ENCODE results near the gene SATB2. TPM values are rescaled to one million over a fixed set of nuclear protein-coding genes. Genes with fewer than 3 reads are reported as not detected.

SATB2 gene
- total RNA-seq, 2 donors from 2014 or later: 0.65 to 0.82 TPM

- no peaks in the 10 kb centered on the region for H3K9me3 Mint-ChIP-seq
- ATAC-seq (replicated peaks in 1 of 2): peak; percentile 68 to 69
- peak; percentile 82 to 84 for DNase-seq
- H3K27ac Mint-ChIP-seq: no peak overlapping the region
- H3K4me1 Mint-ChIP-seq (ENCODE audit: low read depth): peaks cover 28% of the 10 kb centered on the region
- peaks cover 71% of the 10 kb centered on the region for H3K27me3 Mint-ChIP-seq (ENCODE audit: low read depth)
- peaks cover 4% of the 10 kb centered on the region in 2 donors for H3K36me3 Mint-ChIP-seq (ENCODE audit: insufficient read depth in 2 of 2)
- H3K4me3 Mint-ChIP-seq: peak overlapping the region; percentile 73 to 79
Measured at GRCh38 chr2:199462956-199463692, 5.4 kb upstream of the SATB2 start.

GRCh38 chr2:199462347-199462955, 4.7 kb upstream of the SATB2 start:
- DNase-seq (peak in 1 of 2 donors; percentile 1), ATAC-seq (replicated peaks in 1 of 2) (no peak)
- Mint-ChIP-seq H3K9me3 (no peaks in the 10 kb centered on the region), H3K36me3 (ENCODE audit: insufficient read depth in 2 of 2) (peaks cover 4 to 5% of the 10 kb centered on the region in 2 donors), H3K4me3 (peak overlapping the region; percentile 73 to 76), H3K27ac (no peak overlapping the region), H3K27me3 (ENCODE audit: low read depth) (peaks cover 66% of the 10 kb centered on the region), H3K4me1 (ENCODE audit: low read depth) (peaks cover 32% of the 10 kb centered on the region)

GRCh38 chr2:199461711-199462346, 4.1 kb upstream of the SATB2 start:
- H3K9me3 Mint-ChIP-seq: no peaks in the 10 kb centered on the region

GRCh38 chr2:199460846-199461710, 3.3 kb upstream of the SATB2 start:
- ATAC-seq (replicated peaks in 1 of 2) (no peak), DNase-seq (no peak)
- Mint-ChIP-seq H3K36me3 (ENCODE audit: insufficient read depth in 2 of 2) (peaks cover 4 to 5% of the 10 kb centered on the region in 2 donors), H3K4me1 (ENCODE audit: low read depth) (peaks cover 44% of the 10 kb centered on the region), H3K27me3 (ENCODE audit: low read depth) (peaks cover 64% of the 10 kb centered on the region), H3K9me3 (no peaks in the 10 kb centered on the region), H3K27ac (no peak overlapping the region), H3K4me3 (peak overlapping the region in 1 of 2 donors; percentile 31)

More at GRCh38 chr2:199461711-199462346, 4.1 kb upstream of the SATB2 start:
- ATAC-seq (replicated peaks in 1 of 2) (no peak), DNase-seq (no peak)
- Mint-ChIP-seq H3K27ac (no peak overlapping the region), H3K4me1 (ENCODE audit: low read depth) (peaks cover 38% of the 10 kb centered on the region), H3K27me3 (ENCODE audit: low read depth) (peaks cover 65% of the 10 kb centered on the region), H3K4me3 (peak overlapping the region in 1 of 2 donors; percentile 49), H3K36me3 (ENCODE audit: insufficient read depth in 2 of 2) (peaks cover 4 to 5% of the 10 kb centered on the region in 2 donors)

- no peaks in the 10 kb centered on the region for H3K9me3 Mint-ChIP-seq
- ATAC-seq (replicated peaks in 1 of 2) (no peak), DNase-seq (no peak)
- peaks cover 48% of the 10 kb centered on the region for H3K4me1 Mint-ChIP-seq (ENCODE audit: low read depth)
- peaks cover 64% of the 10 kb centered on the region for H3K27me3 Mint-ChIP-seq (ENCODE audit: low read depth)
- H3K27ac Mint-ChIP-seq: peak overlapping the region; percentile 74
- H3K36me3 Mint-ChIP-seq (ENCODE audit: insufficient read depth in 2 of 2): peaks cover 4 to 5% of the 10 kb centered on the region in 2 donors
- peak overlapping the region; percentile 93 to 95 for H3K4me3 Mint-ChIP-seq
Measured at GRCh38 chr2:199460101-199460671, 2.4 kb upstream of the SATB2 start.

GRCh38 chr2:199459286-199460100, 1.8 kb upstream of the SATB2 start:
- peaks cover 2 to 4% of the 10 kb centered on the region in 2 donors for H3K36me3 Mint-ChIP-seq (ENCODE audit: insufficient read depth in 2 of 2)
- ATAC-seq (replicated peaks in 1 of 2): peak; percentile 32 to 40
- peak; percentile 69 to 77 for DNase-seq

GRCh38 chr2:199458806-199459285, 1.1 kb upstream of the SATB2 start:
- peaks cover 43% of the 10 kb centered on the region for H3K4me1 Mint-ChIP-seq (ENCODE audit: low read depth)
- peaks cover 68% of the 10 kb centered on the region for H3K27me3 Mint-ChIP-seq (ENCODE audit: low read depth)
- H3K27ac Mint-ChIP-seq: no peak overlapping the region
- no peaks in the 10 kb centered on the region for H3K9me3 Mint-ChIP-seq
- DNase-seq (peak in 1 of 2 donors; percentile 41), ATAC-seq (replicated peaks in 1 of 2) (peak; percentile 36 to 44)
- peak overlapping the region; percentile 93 to 95 for H3K4me3 Mint-ChIP-seq
- H3K36me3 Mint-ChIP-seq (ENCODE audit: insufficient read depth in 2 of 2): peaks cover 2 to 4% of the 10 kb centered on the region in 2 donors

More at GRCh38 chr2:199459286-199460100, 1.8 kb upstream of the SATB2 start:
- Mint-ChIP-seq H3K9me3 (no peaks in the 10 kb centered on the region), H3K4me1 (ENCODE audit: low read depth) (peaks cover 43% of the 10 kb centered on the region), H3K4me3 (peak overlapping the region; percentile 93 to 95), H3K27ac (peak overlapping the region; percentile 74), H3K27me3 (ENCODE audit: low read depth) (peaks cover 64% of the 10 kb centered on the region)

GRCh38 chr2:199458009-199458805, 468 bp upstream of the SATB2 start:
- Mint-ChIP-seq H3K4me3 (peak overlapping the region; percentile 93 to 95), H3K9me3 (no peaks in the 10 kb centered on the region)

GRCh38 chr2:199456383-199457146, 1.2 kb downstream of the SATB2 start:
- Mint-ChIP-seq H3K27me3 (ENCODE audit: low read depth) (peaks cover 65% of the 10 kb centered on the region), H3K9me3 (no peaks in the 10 kb centered on the region), H3K36me3 (ENCODE audit: insufficient read depth in 2 of 2) (peaks cover 2 to 4% of the 10 kb centered on the region in 2 donors), H3K4me3 (peak overlapping the region; percentile 93 to 95), H3K4me1 (ENCODE audit: low read depth) (peaks cover 40% of the 10 kb centered on the region), H3K27ac (no peak overlapping the region)
- ATAC-seq (replicated peaks in 1 of 2) (no peak), DNase-seq (peak in 1 of 2 donors; percentile 3)

More at GRCh38 chr2:199458009-199458805, 468 bp upstream of the SATB2 start:
- H3K27ac Mint-ChIP-seq: no peak overlapping the region
- ATAC-seq (replicated peaks in 1 of 2) (peak; percentile 53 to 54), DNase-seq (peak; percentile 44 to 57)
- H3K4me1 Mint-ChIP-seq (ENCODE audit: low read depth): peaks cover 43% of the 10 kb centered on the region
- H3K36me3 Mint-ChIP-seq (ENCODE audit: insufficient read depth in 2 of 2): peaks cover 2 to 4% of the 10 kb centered on the region in 2 donors
- H3K27me3 Mint-ChIP-seq (ENCODE audit: low read depth): peaks cover 70% of the 10 kb centered on the region

GRCh38 chr2:199455545-199456382, 2.0 kb downstream of the SATB2 start:
- Mint-ChIP-seq H3K4me1 (ENCODE audit: low read depth) (peaks cover 32% of the 10 kb centered on the region), H3K27me3 (ENCODE audit: low read depth) (peaks cover 61% of the 10 kb centered on the region), H3K4me3 (peak overlapping the region; percentile 67 to 93), H3K9me3 (no peaks in the 10 kb centered on the region), H3K36me3 (ENCODE audit: insufficient read depth in 2 of 2) (peaks cover 2 to 4% of the 10 kb centered on the region in 2 donors), H3K27ac (no peak overlapping the region)
- ATAC-seq (replicated peaks in 1 of 2) (no peak), DNase-seq (peak in 1 of 2 donors; percentile 24)

Measured in activated T-cell treated with anti-CD3 and anti-CD28 coated beads, Interleukin-2, amount 50 U/mL, for 72 hours (primary cell).